Measurements from ENCODE around the gene MPRIP. TPM values are rescaled to one million over a fixed set of nuclear protein-coding genes. Genes with fewer than 3 reads are reported as not detected.

The MPRIP gene
- total and polyA plus RNA-seq, 4 donors = 87.7 to 186 (median 162) TPM

DNA sequence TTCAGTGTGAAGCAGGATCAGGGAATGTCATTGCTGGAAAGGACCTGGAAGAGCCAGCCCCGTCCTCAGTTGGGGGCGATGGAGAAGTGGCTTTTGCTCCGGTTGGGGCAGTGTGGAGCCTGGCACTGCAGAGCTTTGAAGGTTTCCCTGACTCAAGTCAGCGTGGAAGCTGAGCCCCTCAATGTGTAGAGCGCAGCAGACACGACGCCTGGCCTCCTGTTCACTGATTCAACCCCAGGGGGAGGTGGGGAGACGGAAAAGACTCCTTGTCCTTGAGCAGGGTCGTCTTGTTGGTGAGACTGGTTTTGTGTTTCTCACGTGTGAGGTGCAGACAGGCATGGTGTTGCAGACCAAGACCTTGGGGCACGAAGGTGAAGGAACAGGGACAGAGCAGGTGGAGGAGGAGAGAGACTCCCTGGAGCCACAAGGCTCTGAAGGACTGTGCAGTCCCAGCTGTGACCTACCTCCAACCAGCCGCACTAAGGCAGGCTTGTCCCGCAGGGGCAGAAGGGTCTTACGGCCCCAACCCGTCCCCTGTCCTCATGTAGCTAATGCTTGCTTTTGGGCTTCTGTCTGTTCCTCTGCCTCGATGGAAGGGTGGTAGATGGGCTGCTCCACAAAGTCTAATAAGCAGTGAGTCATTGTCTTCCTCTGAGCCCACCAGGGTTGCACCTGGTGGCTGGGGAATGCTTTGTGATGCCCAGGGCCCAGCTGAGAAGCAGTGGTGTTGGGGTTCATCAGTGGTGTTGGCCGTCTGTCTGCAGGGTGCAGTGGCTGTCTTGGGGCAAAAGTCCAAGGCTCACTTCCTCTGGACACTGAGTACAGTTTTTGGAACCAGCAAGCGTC is 47.8 kb downstream of the MPRIP start:
- no peaks in the 10 kb centered on the region for H3K27me3 ChIP-seq (ENCODE audit: control insufficient read depth, insufficient read depth, low read length)
- peaks cover 17% of the 10 kb centered on the region for H3K4me1 ChIP-seq (ENCODE audit: control insufficient read depth, insufficient read depth, low read length)
- DNase-seq (ENCODE audit: low read depth in 4 of 6, low spot score in 6 of 6) = no peak
- no peaks in the 10 kb centered on the region for H3K9me3 ChIP-seq (ENCODE audit: control insufficient read depth, insufficient read depth, low read length)
- 92% methylated on average over 14 of the region's 18 CpGs for whole genome bisulfite sequencing (ENCODE audit: insufficient coverage)
- peaks cover 53% of the 10 kb centered on the region for H3K36me3 ChIP-seq (ENCODE audit: control insufficient read depth, insufficient read depth, low read length)
- H3K4me3 ChIP-seq (ENCODE audit: low read depth, low read length) = no peak overlapping the region
- H3K27ac ChIP-seq (ENCODE audit: low read depth, low read length) = no peak overlapping the region

DNA sequence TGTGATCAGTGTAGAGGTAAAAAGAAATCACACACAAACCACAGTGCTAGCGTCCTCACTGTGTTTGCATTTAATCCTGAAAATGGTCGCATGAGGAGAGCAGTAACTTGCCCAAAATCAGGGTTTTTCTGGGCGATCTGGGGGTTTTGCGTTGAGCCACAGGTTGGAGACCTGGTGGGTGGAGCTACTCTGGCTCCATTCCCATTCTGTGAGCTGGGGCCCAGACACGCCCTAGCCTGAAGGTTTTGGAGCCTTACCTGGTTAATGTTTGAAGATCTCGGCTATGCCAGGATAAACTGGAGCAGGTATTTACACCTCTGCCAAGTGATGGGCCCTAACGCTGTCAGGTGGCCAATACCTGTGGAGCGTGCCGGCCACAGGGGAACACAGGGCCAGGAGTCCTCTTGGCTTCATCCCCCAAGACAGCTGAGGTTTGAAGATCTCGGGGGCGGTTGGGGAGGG is 48.4 kb downstream of the MPRIP start:
- 96% methylated on average over 11 of the region's 11 CpGs for WGBS (ENCODE audit: insufficient coverage)
- DNase-seq (ENCODE audit: low read depth in 4 of 6, low spot score in 6 of 6) = no peak
- Histone ChIP-seq H3K4me1 (ENCODE audit: control insufficient read depth, insufficient read depth, low read length) (peaks cover 21% of the 10 kb centered on the region), H3K27me3 (ENCODE audit: control insufficient read depth, insufficient read depth, low read length) (no peaks in the 10 kb centered on the region), H3K9me3 (ENCODE audit: control insufficient read depth, insufficient read depth, low read length) (no peaks in the 10 kb centered on the region), H3K4me3 (ENCODE audit: low read depth, low read length) (no peak overlapping the region), H3K36me3 (ENCODE audit: control insufficient read depth, insufficient read depth, low read length) (peaks cover 48% of the 10 kb centered on the region), H3K27ac (ENCODE audit: low read depth, low read length) (no peak overlapping the region)

DNA sequence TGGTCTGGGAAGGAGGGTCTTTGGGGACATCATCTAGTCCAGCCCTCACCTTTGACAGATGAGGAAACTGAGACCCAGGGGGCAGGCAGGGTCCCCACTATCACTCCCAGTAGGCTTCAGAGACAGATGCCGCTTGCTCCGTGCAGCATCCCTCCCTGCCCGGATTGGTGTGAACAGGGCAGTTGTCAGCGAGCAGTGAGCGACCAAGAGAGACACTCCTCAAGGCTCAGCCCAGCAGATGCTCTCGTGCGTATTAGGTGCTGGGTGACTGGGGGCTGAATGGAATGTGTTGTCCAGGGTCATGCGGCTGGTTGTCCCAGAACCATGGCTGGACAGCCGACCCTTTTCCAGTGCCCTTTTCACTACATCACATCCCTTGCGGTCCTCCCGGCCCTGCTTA is 49.0 kb downstream of the MPRIP start:
- DNase-seq (ENCODE audit: low read depth in 4 of 6, low spot score in 6 of 6) = no peak
- 83% methylated on average over 3 of the region's 11 CpGs for WGBS (ENCODE audit: insufficient coverage)

DNA sequence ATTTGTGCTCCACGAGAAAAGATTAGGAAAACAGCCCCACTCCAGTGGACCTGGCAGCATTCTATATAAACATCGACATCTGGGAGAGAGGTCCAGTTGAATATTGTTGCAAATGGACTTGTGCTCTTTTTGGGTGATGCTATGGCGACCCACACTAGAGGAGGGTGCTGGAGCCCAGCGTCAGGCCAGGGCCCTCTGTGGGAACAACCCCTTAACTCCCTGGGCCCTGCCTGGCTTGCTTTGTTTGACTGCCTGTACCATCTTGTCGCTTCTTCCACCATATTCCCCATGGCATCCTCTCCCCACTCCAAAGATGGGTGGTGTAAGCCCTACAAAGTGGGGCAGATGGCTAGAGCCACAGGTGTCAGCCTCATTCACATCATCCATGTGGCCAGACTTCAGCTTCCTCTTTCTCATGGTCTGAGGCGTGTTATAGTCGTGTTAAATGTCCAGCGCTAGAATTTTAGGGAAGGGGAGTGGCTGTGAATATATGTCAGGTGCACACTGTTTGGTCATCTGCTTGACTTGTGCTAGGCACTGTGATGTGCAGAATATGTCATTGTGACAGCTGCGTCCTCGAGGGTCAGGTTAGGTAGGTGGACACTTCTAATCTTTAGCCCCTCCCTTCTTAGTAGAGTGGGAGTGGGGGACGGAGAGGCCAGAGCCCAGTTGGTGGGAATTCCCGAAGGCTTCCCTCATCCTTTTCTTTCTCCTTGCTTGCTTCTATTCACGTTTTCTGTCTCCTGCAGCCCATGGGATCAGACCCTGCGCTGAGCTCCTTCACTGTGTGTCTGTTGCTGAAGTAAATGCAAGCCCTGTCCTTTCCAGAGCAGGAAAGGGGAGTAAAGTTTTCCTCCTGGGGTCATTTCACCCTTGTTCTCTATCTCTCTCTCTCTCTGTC is 49.8 kb downstream of the MPRIP start:
- no peak overlapping the region for H3K4me3 ChIP-seq (ENCODE audit: low read depth, low read length)
- 92% methylated on average over 4 of the region's 14 CpGs for WGBS (ENCODE audit: insufficient coverage)
- no peak overlapping the region for H3K27ac ChIP-seq (ENCODE audit: low read depth, low read length)
- H3K4me1 ChIP-seq (ENCODE audit: control insufficient read depth, insufficient read depth, low read length) = peaks cover 34% of the 10 kb centered on the region
- H3K36me3 ChIP-seq (ENCODE audit: control insufficient read depth, insufficient read depth, low read length) = peaks cover 46% of the 10 kb centered on the region
- no peaks in the 10 kb centered on the region for H3K9me3 ChIP-seq (ENCODE audit: control insufficient read depth, insufficient read depth, low read length)
- no peak for DNase-seq (ENCODE audit: low read depth in 4 of 6, low spot score in 6 of 6)
- H3K27me3 ChIP-seq (ENCODE audit: control insufficient read depth, insufficient read depth, low read length) = no peaks in the 10 kb centered on the region

More for the DNA sequence above, 49.0 kb downstream of the MPRIP start:
- H3K4me1 ChIP-seq (ENCODE audit: control insufficient read depth, insufficient read depth, low read length) = peaks cover 27% of the 10 kb centered on the region
- H3K36me3 ChIP-seq (ENCODE audit: control insufficient read depth, insufficient read depth, low read length) = peaks cover 47% of the 10 kb centered on the region
- H3K4me3 ChIP-seq (ENCODE audit: low read depth, low read length) = no peak overlapping the region
- H3K9me3 ChIP-seq (ENCODE audit: control insufficient read depth, insufficient read depth, low read length) = no peaks in the 10 kb centered on the region
- no peak overlapping the region for H3K27ac ChIP-seq (ENCODE audit: low read depth, low read length)
- H3K27me3 ChIP-seq (ENCODE audit: control insufficient read depth, insufficient read depth, low read length) = no peaks in the 10 kb centered on the region

GRCh38 chr17:17093764-17094163 is 51.5 kb downstream of the MPRIP start:
- H3K4me1 ChIP-seq (ENCODE audit: control insufficient read depth, insufficient read depth, low read length) = peaks cover 48% of the 10 kb centered on the region
- no peak for DNase-seq (ENCODE audit: low read depth in 4 of 6, low spot score in 6 of 6)
- no peaks in the 10 kb centered on the region for H3K9me3 ChIP-seq (ENCODE audit: control insufficient read depth, insufficient read depth, low read length)
- no peak overlapping the region for H3K4me3 ChIP-seq (ENCODE audit: low read depth, low read length)
- 67% methylated on average over 3 of the region's 5 CpGs for WGBS (ENCODE audit: insufficient coverage)
- H3K27ac ChIP-seq (ENCODE audit: low read depth, low read length) = no peak overlapping the region
- H3K36me3 ChIP-seq (ENCODE audit: control insufficient read depth, insufficient read depth, low read length) = peaks cover 45% of the 10 kb centered on the region
- H3K27me3 ChIP-seq (ENCODE audit: control insufficient read depth, insufficient read depth, low read length) = no peaks in the 10 kb centered on the region

GRCh38 chr17:17096438-17097178 is 54.4 kb downstream of the MPRIP start:
- Histone ChIP-seq H3K9me3 (ENCODE audit: control insufficient read depth, insufficient read depth, low read length) (no peaks in the 10 kb centered on the region), H3K27me3 (ENCODE audit: control insufficient read depth, insufficient read depth, low read length) (no peaks in the 10 kb centered on the region), H3K36me3 (ENCODE audit: control insufficient read depth, insufficient read depth, low read length) (peaks cover 19% of the 10 kb centered on the region), H3K27ac (ENCODE audit: low read depth, low read length) (no peak overlapping the region), H3K4me3 (ENCODE audit: low read depth, low read length) (no peak overlapping the region), H3K4me1 (ENCODE audit: control insufficient read depth, insufficient read depth, low read length) (peaks cover 50% of the 10 kb centered on the region)
- WGBS (ENCODE audit: insufficient coverage) = 33% methylated on average over 7 of the region's 7 CpGs
- DNase-seq (ENCODE audit: low read depth in 4 of 6, low spot score in 6 of 6) = peak in 1 of 6 donors; percentile 49

- 86% methylated on average over 6 of the region's 7 CpGs for WGBS (ENCODE audit: insufficient coverage)
- H3K4me3 ChIP-seq (ENCODE audit: low read depth, low read length) = no peak overlapping the region
- DNase-seq (ENCODE audit: low read depth in 4 of 6, low spot score in 6 of 6) = no peak
- no peaks in the 10 kb centered on the region for H3K9me3 ChIP-seq (ENCODE audit: control insufficient read depth, insufficient read depth, low read length)
- H3K27ac ChIP-seq (ENCODE audit: low read depth, low read length) = peak overlapping the region; percentile 29
- H3K27me3 ChIP-seq (ENCODE audit: control insufficient read depth, insufficient read depth, low read length) = no peaks in the 10 kb centered on the region
- peaks cover 53% of the 10 kb centered on the region for H3K4me1 ChIP-seq (ENCODE audit: control insufficient read depth, insufficient read depth, low read length)
- H3K36me3 ChIP-seq (ENCODE audit: control insufficient read depth, insufficient read depth, low read length) = peaks cover 25% of the 10 kb centered on the region
These were observed 55.6 kb downstream of the MPRIP start for GRCh38 chr17:17097763-17098345.

DNA sequence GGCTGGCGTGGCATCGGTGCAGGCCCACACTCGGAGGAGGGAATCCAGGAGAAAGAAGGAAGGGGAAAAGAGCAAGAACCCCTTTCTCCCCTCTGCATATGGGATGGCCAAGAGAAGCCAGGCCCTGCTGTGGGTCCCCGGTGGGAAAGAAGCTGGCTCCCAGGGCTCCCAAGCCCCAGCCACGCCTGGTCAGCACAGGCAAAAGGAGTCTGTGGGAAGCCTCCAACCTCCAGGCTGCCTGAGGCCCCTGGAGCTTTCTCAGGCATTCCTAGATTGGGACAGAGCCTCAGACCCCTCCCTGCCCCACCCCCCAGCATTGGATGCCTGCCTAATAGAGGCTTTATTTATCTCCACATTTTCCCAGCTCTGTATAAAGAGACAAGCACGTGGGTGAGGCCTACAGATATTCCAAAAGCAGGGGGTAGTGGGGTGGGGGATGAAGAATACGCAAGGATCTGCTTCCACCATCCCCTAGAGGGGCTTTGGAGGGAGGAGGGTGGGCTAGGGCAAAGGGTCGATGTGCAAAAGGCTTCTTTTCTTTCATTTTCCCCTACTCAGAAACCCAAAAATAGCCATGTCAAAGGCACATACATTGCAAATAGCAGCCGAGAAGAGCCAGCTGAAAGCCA is 56.4 kb downstream of the MPRIP start:
- no peaks in the 10 kb centered on the region for H3K27me3 ChIP-seq (ENCODE audit: control insufficient read depth, insufficient read depth, low read length)
- no peak overlapping the region for H3K4me3 ChIP-seq (ENCODE audit: low read depth, low read length)
- H3K9me3 ChIP-seq (ENCODE audit: control insufficient read depth, insufficient read depth, low read length) = no peaks in the 10 kb centered on the region
- peaks cover 57% of the 10 kb centered on the region for H3K4me1 ChIP-seq (ENCODE audit: control insufficient read depth, insufficient read depth, low read length)
- H3K27ac ChIP-seq (ENCODE audit: low read depth, low read length) = peak overlapping the region; percentile 29
- H3K36me3 ChIP-seq (ENCODE audit: control insufficient read depth, insufficient read depth, low read length) = peaks cover 25% of the 10 kb centered on the region
- WGBS (ENCODE audit: insufficient coverage) = 38% methylated on average over 6 of the region's 9 CpGs
- DNase-seq (ENCODE audit: low read depth in 4 of 6, low spot score in 6 of 6) = peak in 2 of 6 donors; percentile 48 to 76
